ENCODE data around the gene SATL1.
"Not testable (repeated sequence)": the region's sequence is repeated elsewhere in the genome, so short reads cannot be mapped to it uniquely, and the experiment has no call there.

SATL1 gene

GRCh38 chrX:85107407-85107806, 136.2 kb downstream of the SATL1 start:
- DNase-seq, result no peak

GRCh38 chrX:85089321-85089840, 154.2 kb downstream of the SATL1 start:
- DNase-seq, result no peak

GRCh38 chrX:85084770-85085393, 158.7 kb downstream of the SATL1 start:
- no peak for DNase-seq

- DNase-seq, result not testable (repeated sequence)
Observed at GRCh38 chrX:85077247-85077646, 166.3 kb downstream of the SATL1 start.

GRCh38 chrX:85065512-85066198, 177.9 kb downstream of the SATL1 start:
- DNase-seq, result no peak

GRCh38 chrX:85052636-85053343, 190.8 kb downstream of the SATL1 start:
- DNase-seq, result no peak

GRCh38 chrX:85052205-85052604, 191.4 kb downstream of the SATL1 start:
- DNase-seq, result no peak

- no peak for DNase-seq
Observed at GRCh38 chrX:85051627-85052026, 192.0 kb downstream of the SATL1 start.

Data from NCI-H510A (cell line).